ENCODE results near the gene POC1A. TPM values are rescaled to one million over a fixed set of nuclear protein-coding genes. Genes with fewer than 3 reads are reported as not detected.

The POC1A gene
- polyA plus RNA-seq, 1 donor from 2014 or later = 1.3 TPM

DNA sequence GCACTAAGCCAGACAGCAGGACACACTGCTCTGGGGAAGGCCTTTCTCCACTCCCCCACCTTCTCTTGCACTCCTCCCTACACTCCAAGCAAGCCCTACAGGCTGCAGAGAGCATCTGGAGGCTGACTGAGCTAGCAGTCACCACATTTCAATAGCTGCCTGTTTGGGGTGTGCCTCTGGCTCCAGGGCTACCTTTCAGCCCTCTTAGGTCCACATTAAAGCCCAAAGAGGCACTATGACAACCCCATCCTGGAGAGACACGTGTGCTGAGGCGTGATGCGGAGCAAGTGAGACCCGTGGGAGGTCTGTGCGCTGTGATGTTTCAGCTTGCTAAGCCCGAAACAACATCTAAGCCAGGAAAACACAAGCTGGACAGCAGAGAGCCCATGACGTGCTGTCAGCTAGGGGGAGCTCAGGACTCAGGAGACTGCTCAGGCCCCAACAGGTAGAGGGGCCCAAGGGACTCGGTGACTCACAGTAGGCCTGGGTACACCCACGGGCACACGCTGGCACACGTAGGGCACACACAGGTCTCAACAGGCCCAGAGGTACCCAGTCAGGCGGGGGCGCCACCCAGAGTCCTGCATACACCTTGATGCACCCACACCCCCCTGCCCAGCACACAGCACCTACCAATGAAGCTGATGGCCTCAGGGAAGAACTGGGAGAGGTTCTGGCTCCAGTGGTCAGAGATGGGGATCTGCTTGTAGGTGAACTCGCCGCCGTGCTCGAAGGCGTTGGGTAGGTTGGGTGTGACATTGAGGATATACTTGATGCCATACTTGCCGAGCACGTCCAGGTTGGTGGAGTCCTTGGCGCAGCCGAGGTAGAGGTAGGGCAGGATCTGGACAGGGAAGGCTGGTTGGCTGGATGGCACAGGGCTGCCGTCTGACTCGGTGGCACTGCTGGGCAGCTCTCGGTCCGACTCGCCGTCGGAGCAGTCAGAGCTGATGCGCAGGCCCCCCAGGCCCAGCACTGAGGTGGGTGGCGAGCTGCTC, 100.6 kb downstream of the POC1A start:
- TF ChIP-seq EP300 (conservative IDR thresholded peaks at IDR 0.05; ENCODE audit: poor library complexity, severe bottlenecking) = no peak
- no peak for TF ChIP-seq MXI1 (conservative IDR thresholded peaks at IDR 0.05; ENCODE audit: poor library complexity, severe bottlenecking)
- TF ChIP-seq RAD21 (conservative IDR thresholded peaks at IDR 0.05) = no peak
- TF ChIP-seq, protein P1, sequence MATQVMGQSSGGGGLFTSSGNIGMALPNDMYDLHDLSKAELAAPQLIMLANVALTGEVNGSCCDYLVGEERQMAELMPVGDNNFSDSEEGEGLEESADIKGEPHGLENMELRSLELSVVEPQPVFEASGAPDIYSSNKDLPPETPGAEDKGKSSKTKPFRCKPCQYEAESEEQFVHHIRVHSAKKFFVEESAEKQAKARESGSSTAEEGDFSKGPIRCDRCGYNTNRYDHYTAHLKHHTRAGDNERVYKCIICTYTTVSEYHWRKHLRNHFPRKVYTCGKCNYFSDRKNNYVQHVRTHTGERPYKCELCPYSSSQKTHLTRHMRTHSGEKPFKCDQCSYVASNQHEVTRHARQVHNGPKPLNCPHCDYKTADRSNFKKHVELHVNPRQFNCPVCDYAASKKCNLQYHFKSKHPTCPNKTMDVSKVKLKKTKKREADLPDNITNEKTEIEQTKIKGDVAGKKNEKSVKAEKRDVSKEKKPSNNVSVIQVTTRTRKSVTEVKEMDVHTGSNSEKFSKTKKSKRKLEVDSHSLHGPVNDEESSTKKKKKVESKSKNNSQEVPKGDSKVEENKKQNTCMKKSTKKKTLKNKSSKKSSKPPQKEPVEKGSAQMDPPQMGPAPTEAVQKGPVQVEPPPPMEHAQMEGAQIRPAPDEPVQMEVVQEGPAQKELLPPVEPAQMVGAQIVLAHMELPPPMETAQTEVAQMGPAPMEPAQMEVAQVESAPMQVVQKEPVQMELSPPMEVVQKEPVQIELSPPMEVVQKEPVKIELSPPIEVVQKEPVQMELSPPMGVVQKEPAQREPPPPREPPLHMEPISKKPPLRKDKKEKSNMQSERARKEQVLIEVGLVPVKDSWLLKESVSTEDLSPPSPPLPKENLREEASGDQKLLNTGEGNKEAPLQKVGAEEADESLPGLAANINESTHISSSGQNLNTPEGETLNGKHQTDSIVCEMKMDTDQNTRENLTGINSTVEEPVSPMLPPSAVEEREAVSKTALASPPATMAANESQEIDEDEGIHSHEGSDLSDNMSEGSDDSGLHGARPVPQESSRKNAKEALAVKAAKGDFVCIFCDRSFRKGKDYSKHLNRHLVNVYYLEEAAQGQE (IDR thresholded peaks at IDR 0.05; ENCODE audit: borderline replicate concordance) = no peak
- Histone ChIP-seq H3K9me2 (ENCODE audit: insufficient read depth, low read length) (no peaks in the 10 kb centered on the region), H3F3A (ENCODE audit: insufficient read depth, low read length, poor library complexity, severe bottlenecking) (no peaks in the 10 kb centered on the region), H4K20me1 (ENCODE audit: insufficient read depth) (no peaks in the 10 kb centered on the region), H3K4me2 (ENCODE audit: low read length) (no peak overlapping the region), H3K4me3 (ENCODE audit: low read length) (peak overlapping the region; percentile 90), H3K9me3 (ENCODE audit: low read length) (no peaks in the 10 kb centered on the region), H2AFZ (ENCODE audit: low read depth, low read length) (no peak overlapping the region), H3K27me3 (ENCODE audit: insufficient read depth, low read depth, low read length) (no peaks in the 10 kb centered on the region), H3K36me3 (ENCODE audit: insufficient read depth, low read length) (no peaks in the 10 kb centered on the region), H3K27ac (ENCODE audit: low read length) (no peak overlapping the region), H3K79me2 (replicated peaks; ENCODE audit: insufficient read depth, low read length) (peaks cover 9% of the 10 kb centered on the region), H3K9ac (ENCODE audit: low read length) (peak overlapping the region; percentile 31)

DNA sequence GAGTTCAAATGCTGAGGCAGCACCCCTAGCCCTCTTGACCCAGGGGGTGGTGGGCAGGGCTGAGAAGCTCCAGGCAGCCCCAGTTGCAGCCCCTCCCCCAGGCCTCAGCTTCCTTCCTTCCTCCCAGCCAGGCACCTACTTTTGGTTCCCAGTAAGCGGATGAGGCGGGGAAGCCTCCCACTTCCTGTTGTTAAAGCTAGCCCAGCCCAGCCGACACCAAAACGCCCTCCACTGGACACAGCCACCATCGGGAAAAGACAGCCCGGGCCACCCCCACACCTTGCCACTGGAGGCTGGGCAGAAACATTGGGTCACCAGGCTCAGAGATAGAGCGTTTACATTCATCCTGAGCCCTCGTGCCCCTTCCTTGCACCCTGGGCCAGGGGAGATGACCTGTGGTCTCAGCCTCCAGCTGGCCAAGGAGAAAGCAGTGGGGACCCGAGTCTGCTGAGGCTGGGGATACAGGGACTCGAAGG, 101.4 kb downstream of the POC1A start:
- H3K4me3 ChIP-seq (ENCODE audit: low read length) = peak overlapping the region; percentile 90

More for the DNA sequence above, 101.4 kb downstream of the POC1A start:
- Histone ChIP-seq H2AFZ (ENCODE audit: low read depth, low read length) (no peak overlapping the region), H3K9me3 (ENCODE audit: low read length) (no peaks in the 10 kb centered on the region), H3K9me2 (ENCODE audit: insufficient read depth, low read length) (no peaks in the 10 kb centered on the region), H3K27ac (ENCODE audit: low read length) (no peak overlapping the region), H3K9ac (ENCODE audit: low read length) (peak overlapping the region; percentile 31), H3K36me3 (ENCODE audit: insufficient read depth, low read length) (no peaks in the 10 kb centered on the region), H3F3A (ENCODE audit: insufficient read depth, low read length, poor library complexity, severe bottlenecking) (no peaks in the 10 kb centered on the region), H4K20me1 (ENCODE audit: insufficient read depth) (no peaks in the 10 kb centered on the region), H3K27me3 (ENCODE audit: insufficient read depth, low read depth, low read length) (no peaks in the 10 kb centered on the region), H3K4me2 (ENCODE audit: low read length) (no peak overlapping the region), H3K79me2 (replicated peaks; ENCODE audit: insufficient read depth, low read length) (peaks cover 9% of the 10 kb centered on the region)
- TF ChIP-seq, protein P1 (IDR thresholded peaks at IDR 0.05; ENCODE audit: borderline replicate concordance) = no peak
- TF ChIP-seq, protein P2, sequence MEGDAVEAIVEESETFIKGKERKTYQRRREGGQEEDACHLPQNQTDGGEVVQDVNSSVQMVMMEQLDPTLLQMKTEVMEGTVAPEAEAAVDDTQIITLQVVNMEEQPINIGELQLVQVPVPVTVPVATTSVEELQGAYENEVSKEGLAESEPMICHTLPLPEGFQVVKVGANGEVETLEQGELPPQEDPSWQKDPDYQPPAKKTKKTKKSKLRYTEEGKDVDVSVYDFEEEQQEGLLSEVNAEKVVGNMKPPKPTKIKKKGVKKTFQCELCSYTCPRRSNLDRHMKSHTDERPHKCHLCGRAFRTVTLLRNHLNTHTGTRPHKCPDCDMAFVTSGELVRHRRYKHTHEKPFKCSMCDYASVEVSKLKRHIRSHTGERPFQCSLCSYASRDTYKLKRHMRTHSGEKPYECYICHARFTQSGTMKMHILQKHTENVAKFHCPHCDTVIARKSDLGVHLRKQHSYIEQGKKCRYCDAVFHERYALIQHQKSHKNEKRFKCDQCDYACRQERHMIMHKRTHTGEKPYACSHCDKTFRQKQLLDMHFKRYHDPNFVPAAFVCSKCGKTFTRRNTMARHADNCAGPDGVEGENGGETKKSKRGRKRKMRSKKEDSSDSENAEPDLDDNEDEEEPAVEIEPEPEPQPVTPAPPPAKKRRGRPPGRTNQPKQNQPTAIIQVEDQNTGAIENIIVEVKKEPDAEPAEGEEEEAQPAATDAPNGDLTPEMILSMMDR (IDR thresholded peaks at IDR 0.05; ENCODE audit: poor library complexity, severe bottlenecking) = no peak
- TF ChIP-seq SMC3 (conservative IDR thresholded peaks at IDR 0.05; ENCODE audit: poor library complexity) (no peak), MXI1 (conservative IDR thresholded peaks at IDR 0.05; ENCODE audit: poor library complexity, severe bottlenecking) (no peak), EP300 (conservative IDR thresholded peaks at IDR 0.05; ENCODE audit: poor library complexity, severe bottlenecking) (no peak), TAF1 (IDR thresholded peaks at IDR 0.05; ENCODE audit: low read depth) (no peak), RAD21 (conservative IDR thresholded peaks at IDR 0.05) (no peak), POLR2AphosphoS5 (IDR thresholded peaks at IDR 0.05) (no peak), EZH2 (IDR thresholded peaks at IDR 0.05; ENCODE audit: borderline replicate concordance, insufficient read depth, low read length, poor library complexity, severe bottlenecking) (no peak)

All from neural cell (in vitro differentiated cells).